NCI-H524 treated with DMSO at 0.1 percent for 48 hours (cell line): ENCODE results near the gene MEN1.
A peak's percentile ranks its signal among the peaks of the same experiment; 100 is the strongest.
"Not testable (repeated sequence)": the region's sequence is repeated elsewhere in the genome, so short reads cannot be mapped to it uniquely, and the experiment has no call there.

Experiments used
- DNase-seq: peaks from one replicate; lab custom pipeline; 2025; lab: John Stamatoyannopoulos, UW

The MEN1 gene

GRCh38 chr11:64832467-64833197, 22.3 kb upstream of the MEN1 start:
- DNase-seq: no peak

GRCh38 chr11:64831411-64831891, 21.1 kb upstream of the MEN1 start:
- DNase-seq: peak; percentile 45

GRCh38 chr11:64829536-64830251, 19.3 kb upstream of the MEN1 start:
- no peak for DNase-seq

GRCh38 chr11:64827451-64827839, 17.1 kb upstream of the MEN1 start:
- DNase-seq: no peak

- no peak for DNase-seq
These were observed 16.5 kb upstream of the MEN1 start for GRCh38 chr11:64826578-64827450.

- DNase-seq: no peak
These were observed 15.7 kb upstream of the MEN1 start for GRCh38 chr11:64826062-64826461.

GRCh38 chr11:64823568-64824119, 13.3 kb upstream of the MEN1 start:
- DNase-seq: no peak

- no peak for DNase-seq
These were observed 7.1 kb upstream of the MEN1 start for GRCh38 chr11:64817476-64817875.

GRCh38 chr11:64815433-64815832, 5.1 kb upstream of the MEN1 start:
- not testable (repeated sequence) for DNase-seq

- DNase-seq: no peak
These were observed 4.4 kb upstream of the MEN1 start for GRCh38 chr11:64814712-64815187.

GRCh38 chr11:64813826-64814225, 3.5 kb upstream of the MEN1 start:
- no peak for DNase-seq

- DNase-seq: no peak
These were observed 531 bp upstream of the MEN1 start for GRCh38 chr11:64810891-64811272.

GRCh38 chr11:64809781-64810241, 540 bp downstream of the MEN1 start:
- DNase-seq: no peak

- DNase-seq: no peak
These were observed 4.9 kb downstream of the MEN1 start for GRCh38 chr11:64805481-64805880.

- no peak for DNase-seq
These were observed 5.8 kb downstream of the MEN1 start for GRCh38 chr11:64804346-64805210.

GRCh38 chr11:64803846-64804345, 6.5 kb downstream of the MEN1 start:
- no peak for DNase-seq

- DNase-seq: no peak
These were observed 7.0 kb downstream of the MEN1 start, which contains the start of gene MAP4K2 for GRCh38 chr11:64803158-64803845. Gene MAP4K2, minus strand, starts transcription at chr11:64803214. Its CDS starts 65 bp downstream, at chr11:64803149.

GRCh38 chr11:64802370-64803157, 7.8 kb downstream of the MEN1 start:
- no peak for DNase-seq
